Caki2 (cell line): ENCODE results near the gene PREP. TPM values are rescaled to one million over a fixed set of nuclear protein-coding genes. Genes with fewer than 3 reads are reported as not detected.

ENCODE experiments used
- DNase-seq: peaks from one replicate; pipeline ENCODE4 v3.0.0-alpha.2; 2015; ENCODE audit warnings: low read depth
- in situ Hi-C: cut with HindIII; loops from 2 replicates; pipeline ENCODE4 v1.10.0; 2016; ENCODE audit warnings: low sequenced_read_pairs, low pct_unique_long_range_greater_than_20kb, mixed read lengths
- total RNA-seq: library from RNA; depleted of rRNA; stranded (reverse); fragments of >200 nt; shearing (Covaris generic); gene quantifications from 2 replicates; pipeline ENCODE4 v1.2.3, GENCODE V29; 2014; ENCODE audit warnings: low replicate concordance

Gene PREP
- total RNA-seq, 1 experiment from 2014 or later, result 29.4 TPM

DNA sequence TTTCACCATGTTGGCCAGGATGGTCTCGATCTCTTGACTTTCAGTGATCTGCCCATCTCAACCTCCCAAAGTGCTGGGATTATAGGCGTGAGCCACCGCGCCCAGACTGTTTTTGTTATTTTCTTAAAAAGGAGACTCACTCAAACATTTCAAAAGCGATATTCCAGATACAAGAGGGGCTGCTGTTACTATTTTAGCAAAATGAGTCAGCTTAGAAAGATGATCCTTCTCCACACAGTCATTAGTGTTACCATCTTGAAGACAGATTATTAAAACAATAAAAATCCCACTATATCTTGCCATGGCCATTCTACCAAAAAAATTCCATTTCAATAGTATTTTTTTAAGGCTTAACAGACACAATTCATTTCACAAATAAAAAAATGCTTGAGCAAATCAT lies 102.8 kb downstream of the PREP start:
- in situ Hi-C loops, result no loop called here
- DNase-seq, result no peak

DNA sequence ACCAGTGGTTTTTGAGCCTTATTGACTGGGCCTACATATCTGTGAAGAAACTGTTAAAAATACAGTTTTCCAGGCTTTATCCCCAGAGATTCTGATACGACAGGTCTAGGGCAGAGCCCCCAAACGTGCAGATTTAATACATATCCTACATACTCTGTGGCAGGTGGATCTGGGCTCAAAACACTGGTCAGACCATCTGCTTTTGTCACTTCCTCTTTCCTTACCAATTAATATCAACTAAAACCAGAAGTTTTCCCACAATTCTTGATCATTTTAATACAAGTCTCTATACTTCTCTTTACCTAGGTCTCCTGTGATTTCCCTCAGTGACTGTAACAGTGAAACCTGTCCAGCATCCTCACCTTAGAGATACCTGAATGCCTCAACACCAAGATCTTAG lies 108.8 kb downstream of the PREP start:
- no peak for DNase-seq
- in situ Hi-C loops, result no loop called here

DNA sequence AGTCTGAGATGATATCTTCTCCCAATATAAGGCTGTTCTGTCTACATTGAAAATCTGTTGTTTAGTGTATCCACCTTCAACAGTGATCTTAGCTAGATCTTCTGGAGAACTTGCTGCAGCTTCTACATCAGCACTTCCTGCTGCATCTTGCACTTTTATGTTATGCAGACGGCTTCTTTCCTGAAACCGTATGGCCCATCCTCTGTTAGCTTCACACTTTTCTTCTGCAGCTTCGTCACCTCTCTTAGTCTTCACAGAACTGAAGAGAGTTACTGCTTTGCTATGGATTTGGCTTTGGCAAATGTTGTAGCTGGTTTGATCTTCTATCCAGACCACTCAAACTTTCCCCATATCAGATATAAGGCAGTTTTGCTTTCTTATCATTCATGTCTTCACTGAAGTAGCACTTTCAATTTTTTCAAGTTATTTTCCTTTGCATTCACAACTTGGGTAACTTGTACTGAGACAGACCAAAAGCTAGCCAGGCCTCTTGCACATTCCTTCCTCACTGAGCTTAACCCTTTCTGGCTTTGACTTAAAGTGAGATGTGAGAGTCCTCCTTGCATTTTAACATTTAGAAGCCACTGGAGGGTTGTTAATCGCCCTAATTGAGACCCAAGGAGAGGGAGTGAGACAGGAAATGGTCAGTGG lies 110.1 kb downstream of the PREP start:
- in situ Hi-C loops, result no loop called here
- DNase-seq, result no peak

DNA sequence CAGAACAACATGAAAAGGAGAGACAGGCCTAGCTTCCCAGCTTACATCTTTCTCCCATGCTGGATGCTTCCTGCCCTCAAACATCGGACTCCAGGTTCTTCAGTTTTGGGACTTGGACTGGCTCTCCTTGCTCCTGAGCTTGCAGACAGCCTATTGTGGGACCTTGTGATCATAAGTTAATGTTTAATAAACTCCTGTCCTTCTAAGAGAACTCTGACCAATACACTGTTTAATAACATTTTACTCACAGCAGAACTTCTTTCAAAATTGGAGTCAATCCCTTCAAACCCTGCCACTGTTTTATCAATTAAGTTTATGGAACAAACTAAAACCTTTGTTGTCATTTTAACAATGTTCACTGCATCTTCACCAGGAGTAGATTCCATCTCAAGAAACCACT lies 111.4 kb downstream of the PREP start:
- in situ Hi-C loops, result no loop called here
- no peak for DNase-seq

DNA sequence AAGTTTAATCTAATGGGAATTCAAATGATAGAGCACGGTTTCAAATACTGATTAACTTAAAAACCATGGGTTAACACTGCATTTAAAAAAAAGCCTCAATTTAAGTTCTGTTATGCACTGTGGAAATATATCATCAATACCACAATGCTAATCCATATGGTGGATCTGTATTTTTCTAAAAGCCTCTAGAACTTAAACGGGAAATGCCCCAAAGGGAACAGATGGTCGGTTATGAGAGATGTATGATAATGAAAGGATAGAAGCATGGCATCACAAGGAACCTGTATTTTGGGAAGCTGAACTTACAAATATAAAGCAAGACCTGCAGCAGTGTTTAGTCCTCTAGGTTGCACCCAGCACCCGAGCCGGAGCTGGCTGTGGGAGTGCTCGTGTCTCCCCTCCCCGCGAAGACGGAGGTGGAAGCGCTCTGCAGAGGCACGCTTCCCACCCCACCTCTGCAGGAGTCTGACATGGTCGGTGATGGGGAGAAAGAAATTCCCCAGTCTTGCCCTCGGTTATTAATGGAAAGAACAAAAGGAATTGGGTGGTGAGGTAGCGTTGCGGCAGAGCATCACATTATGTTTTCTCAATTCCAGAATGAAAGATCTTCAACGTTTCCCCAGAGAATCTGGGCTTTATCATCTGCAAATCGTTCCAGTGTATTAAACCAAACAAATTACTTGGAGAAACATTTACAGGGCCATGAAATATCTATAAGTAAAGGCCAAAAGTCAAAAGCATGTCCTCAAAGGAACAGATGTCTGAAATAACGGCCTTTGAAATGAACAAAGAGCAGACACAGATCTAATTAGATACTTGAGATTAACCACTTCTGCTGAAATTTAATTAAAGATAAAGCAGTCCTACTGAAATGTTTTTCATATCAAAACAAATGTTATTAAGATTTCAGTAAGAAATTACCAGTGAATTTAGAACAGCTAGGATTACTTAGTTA lies 120.0 kb downstream of the PREP start:
- DNase-seq, result no peak
- in situ Hi-C loops, result no loop called here

DNA sequence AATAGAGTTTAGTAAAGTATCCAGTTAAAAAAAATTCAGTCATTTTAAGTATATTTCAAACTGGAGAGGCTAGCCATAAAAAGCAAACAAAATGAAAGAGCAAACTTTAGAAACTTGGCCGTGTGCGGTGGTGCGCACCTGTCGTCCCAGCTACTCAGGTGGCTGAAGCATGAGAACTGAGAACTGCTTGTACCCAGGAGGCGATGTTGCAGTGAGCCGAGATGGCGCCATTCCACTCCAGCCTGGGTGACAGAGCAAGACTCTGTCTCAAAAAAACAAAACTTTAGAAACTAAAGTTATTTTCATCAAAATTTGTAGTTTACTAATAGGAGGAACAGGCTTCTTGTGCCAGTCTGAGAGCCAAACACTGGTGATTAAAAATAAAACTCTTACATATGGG lies 122.8 kb downstream of the PREP start:
- DNase-seq, result no peak
- in situ Hi-C loops, result no loop called here

DNA sequence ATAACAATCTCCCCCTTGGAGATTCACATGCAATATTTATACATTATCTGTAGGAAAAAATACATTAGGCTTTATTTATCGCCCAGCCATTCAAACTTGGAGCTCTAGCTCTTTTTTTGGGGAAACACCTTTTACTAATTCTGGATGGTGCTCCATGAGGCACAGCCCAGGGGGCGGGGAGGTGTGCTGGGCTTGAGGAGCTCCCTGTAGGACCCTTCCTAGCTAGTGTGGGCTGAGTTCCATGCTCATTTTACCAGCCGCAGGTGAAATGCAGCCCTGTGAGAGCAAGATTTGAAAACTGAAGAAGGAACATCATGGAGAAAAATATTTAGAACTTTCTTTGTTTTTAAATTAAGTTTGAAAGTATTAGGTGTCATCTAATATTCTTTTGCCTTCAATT lies 123.4 kb downstream of the PREP start:
- no peak for DNase-seq
- in situ Hi-C loops, result no loop called here

DNA sequence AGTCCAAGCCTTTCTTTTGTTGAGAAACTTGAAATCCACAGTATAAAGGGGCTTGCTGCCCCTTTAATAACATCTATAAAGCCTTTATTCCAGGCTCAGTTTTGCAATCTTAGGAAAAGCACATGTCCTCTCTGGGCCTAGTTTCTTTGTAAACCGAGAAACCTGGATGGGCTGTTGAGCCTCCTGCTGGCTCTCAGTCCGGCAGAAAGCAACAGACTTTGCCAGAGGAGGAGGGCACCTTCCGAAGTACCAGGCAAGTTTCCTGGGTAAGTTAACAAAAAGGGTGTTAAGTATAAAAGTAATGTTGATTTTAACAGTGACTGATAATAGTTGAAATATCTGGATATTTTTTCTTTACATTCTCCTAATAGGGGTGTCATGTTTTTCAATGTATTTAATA lies 124.1 kb downstream of the PREP start:
- in situ Hi-C loops, result no loop called here
- DNase-seq, result no peak

DNA sequence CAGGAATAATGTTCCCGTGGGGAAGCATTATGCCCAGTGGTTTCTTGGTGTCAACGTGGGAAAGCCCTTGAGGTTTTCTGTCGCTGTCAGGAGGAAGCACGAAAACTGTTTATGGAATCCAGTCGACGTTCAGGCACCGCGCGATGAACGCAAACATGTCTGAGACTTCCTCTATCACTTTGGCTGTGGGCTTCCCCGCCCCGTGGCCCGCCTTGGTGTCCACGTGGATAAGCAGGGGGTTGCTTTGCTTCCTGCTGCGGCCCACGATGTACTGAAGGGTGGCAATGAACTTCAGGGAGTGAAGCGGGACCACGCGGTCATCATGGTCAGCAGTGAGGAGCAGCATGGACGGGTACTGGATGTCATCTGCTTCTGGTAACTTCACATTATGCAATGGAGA lies 124.8 kb downstream of the PREP start:
- in situ Hi-C loops, result no loop called here
- no peak for DNase-seq

DNA sequence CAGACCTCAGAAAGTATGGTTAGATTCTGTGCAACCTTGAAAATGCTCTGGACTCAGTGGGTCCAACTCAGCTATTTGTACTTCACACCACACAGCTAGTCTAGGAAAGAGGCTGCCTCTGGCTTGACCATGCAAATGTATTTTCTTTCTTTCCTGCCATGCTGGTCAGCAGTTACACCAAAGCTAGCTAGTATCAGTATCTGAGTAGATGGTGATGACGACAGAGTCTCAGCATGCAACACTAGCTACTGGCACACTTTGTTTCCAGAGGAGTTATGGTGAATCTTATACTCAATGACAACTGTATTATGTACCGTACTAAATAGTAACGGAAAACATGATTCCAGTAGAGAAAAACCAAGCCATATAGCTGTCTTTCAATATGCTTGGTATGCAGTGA lies 126.5 kb downstream of the PREP start:
- in situ Hi-C loops, result no loop called here
- DNase-seq, result no peak

DNA sequence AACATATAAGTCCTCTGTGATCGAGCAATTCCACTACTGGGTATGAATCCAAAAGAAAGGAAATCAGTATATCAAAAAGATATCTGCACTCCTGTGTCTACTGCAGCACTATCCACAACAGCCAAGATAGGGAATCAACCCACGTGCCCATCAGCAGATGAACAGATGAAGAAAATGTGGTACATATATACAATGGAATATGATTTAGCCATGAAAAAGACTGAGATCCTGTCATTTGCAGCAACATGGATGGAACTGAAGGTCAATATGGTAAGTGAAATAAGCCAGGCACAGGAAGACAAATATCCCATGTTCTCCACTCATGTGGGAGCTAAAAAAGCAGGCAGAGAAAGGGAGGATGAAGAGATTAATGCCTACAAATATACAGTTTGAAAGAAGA lies 127.3 kb downstream of the PREP start:
- in situ Hi-C loops, result no loop called here
- no peak for DNase-seq

DNA sequence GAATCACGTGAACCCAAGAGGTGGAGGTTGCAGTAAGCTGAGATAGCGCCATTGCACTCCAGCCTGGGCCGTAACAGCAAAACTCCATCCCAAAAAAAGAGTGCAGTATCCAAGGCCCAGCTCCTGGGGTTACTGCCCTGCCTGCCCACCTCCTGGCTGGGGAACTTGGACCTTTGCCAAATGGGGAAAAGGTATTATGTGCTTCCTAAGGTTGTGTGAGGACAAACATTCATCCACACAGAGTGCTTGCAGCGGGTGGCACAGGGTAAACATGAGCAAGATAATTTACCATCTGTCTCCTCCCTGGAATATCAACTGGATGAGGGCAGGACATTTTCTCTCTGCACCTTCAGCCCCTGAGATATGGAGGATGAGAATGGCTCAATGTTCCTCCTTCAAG lies 128.2 kb downstream of the PREP start:
- in situ Hi-C loops, result no loop called here
- DNase-seq, result no peak

DNA sequence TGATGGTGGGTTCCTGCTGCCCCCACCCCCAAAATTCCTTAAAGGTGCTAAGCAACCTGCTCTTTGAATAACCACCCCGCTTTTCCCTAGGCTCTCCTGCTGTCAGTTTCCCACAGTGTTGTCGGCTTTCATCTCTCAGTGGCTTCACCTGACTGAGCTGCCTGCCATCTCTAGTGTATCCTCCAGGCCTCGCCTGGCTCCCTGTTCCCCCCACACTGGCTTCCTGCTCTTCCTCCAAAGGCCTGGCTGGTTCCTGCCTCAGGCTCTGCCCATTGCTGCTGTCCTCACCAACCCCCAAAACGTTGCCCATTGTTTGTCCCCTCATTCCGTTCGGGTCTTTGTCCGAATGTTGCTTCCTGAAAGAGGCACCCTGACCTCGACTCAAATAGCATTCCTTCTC lies 129.3 kb downstream of the PREP start:
- in situ Hi-C loops, result no loop called here

DNA sequence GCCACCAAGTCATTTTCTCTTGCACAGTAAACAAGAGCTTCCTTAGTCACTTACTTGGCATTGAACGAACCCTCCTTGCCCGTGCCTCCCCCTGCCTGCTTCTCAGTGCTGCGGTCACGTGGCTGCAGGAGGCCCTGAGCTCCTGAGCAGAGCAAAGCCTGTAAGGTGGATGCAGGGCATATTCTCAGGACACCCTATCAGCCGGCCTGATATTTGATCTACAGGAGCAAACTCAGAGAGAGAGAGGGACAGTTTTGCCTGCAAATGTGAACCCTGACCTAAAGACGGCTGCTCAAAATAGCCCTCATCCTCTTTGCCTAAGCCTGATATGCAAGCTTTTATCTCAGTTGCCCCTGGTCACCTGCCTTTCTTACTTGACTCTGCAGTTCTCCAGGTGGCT lies 130.1 kb downstream of the PREP start:
- DNase-seq, result no peak
- in situ Hi-C loops, result no loop called here

More for the DNA sequence above, 129.3 kb downstream of the PREP start:
- DNase-seq, result no peak

DNA sequence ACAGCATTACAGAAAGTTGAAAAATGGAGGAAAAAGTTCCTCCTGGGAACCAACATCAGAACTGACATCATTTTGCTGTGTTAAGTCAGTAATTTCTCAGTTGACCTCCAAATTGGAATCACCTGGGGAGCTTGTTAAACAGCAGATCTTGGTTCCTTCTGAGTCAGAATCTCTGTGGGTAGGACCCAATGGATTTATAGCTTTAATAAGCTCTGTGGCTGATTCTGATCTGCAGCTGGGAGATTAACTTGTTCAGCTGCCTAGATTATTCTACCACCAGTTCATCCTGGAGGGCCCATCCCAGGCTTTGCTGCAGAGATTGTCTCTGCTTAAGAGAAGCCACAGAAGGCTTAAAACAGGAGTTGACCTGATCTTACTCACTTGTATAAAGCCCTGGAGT lies 132.4 kb downstream of the PREP start:
- no peak for DNase-seq

DNA sequence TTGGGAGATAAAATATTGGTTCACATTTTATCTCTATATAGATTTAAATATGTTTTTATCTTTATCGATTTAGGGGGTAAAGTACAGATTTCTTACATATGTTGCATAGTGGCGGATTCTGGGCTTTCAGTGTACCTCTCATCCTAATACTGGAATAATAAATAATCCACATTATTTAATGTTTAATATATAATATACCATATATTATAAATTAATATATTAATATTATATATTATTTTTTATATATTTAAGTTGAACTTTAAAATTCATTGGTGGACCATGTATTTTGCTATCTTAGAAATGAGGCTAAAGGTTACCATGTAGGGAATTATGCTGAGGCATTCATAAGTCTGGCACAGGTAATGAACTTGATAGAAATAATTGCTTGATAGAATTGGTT lies 133.5 kb downstream of the PREP start:
- no peak for DNase-seq
- in situ Hi-C loops, result no loop called here

More for the DNA sequence above, 132.4 kb downstream of the PREP start:
- in situ Hi-C loops, result no loop called here

DNA sequence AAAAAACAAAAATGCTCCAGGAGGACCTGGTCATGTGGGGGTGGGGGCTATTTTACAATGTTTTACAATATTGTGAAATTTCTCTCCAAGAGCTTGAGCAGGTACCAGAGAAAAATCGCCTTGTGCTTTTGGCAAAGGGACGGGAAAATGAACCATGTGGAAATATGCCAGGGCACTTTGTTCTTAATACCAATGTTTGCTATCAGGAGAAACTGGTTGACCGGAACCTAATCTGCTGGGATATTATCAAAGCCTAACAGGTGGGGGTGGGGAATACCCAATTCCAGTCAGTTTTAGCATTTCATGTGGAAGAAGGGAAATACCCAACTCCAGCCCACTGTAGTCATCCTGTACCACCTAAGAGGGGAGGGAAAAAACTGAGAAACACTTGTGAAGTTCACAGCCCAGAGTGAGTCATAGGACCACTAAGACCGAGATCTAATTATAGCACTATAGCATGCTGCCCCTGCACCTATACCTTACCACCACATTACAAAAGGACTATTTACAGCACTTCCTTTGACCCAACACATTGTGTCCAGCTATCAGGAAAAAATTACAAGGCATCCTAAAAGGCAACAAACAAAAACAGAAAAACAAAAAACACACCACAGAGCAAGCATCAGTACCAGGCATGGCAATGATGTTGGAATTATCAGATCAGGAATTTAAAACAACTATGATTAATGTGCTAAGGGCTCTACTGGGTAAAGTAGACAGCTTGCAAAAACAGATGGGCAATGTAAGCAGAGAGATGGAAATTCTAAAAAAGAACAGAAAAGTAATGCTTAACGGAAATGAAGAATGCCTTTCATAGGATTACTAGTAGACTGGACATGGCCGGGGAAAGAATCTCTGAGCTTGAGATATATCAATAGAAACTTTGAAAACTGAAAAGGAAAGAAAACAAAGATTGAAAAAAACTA lies 138.9 kb downstream of the PREP start:
- in situ Hi-C loops, result no loop called here
- no peak for DNase-seq

DNA sequence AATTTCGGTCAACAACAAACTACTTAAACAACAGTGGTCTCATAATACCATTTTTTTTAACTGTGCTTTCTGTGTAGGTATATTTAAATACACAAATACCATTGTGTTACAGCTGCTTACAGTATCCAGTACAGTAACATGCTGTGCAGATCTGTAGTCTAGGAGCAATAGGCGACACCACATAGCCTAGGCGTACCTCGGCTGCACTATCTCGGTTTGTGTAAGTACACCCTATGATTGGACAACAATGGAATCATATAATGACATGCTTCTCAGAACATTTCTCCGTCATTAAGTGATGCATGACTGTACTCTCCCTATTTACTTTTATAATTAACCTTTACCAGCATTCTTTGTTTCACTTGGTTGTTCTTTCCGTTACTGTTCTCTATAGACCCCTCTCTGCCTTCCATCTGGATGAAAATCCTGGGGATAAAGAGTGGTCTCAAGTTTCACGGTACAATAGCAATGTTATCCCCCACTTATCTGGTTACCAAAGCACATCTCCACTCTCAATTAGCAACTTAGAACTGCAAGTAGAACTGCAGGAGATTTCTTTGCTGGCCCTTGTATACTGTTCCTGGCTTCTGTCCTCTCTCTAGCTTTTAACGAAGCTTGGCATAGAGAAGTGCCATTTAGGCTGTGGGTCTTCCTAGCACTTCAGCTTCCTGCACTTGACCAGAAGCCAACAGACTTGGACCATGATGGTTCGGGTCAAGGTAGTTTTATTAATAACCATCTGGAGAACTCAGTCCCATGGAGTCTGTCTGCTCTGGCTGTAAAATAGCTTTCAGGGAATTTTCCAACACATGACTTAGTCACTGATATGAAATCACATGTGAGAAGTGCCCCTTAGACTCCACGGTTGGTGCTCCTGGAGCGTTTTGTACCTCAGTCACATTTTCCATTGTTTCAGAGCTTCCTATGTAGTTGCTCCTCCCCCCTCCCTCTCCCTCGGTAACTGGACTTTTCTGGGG lies 142.7 kb downstream of the PREP start:
- in situ Hi-C loops, result no loop called here
- DNase-seq, result no peak
